Measurements from ENCODE around the gene MARK4. TPM values are rescaled to one million over a fixed set of nuclear protein-coding genes. Genes with fewer than 3 reads are reported as not detected.

MARK4 gene
- total RNA-seq, 4 donors from 2014 or later = 12.2 to 42.5 (median 22.1) TPM

- H3K27ac ChIP-seq = no peak overlapping the region
- ATAC-seq = no peak
- intact Hi-C loops (cut with DNase I; ENCODE audit: low total_unique reads) = no loop called here
- in situ Hi-C loops (cut with MboI; ENCODE audit: low sequenced_read_pairs in 4 of 4) = no loop called here
- no peaks in the 10 kb centered on the region for H3K27me3 ChIP-seq
- no peaks in the 10 kb centered on the region for H3K4me1 ChIP-seq
- no peak overlapping the region for H3K4me3 ChIP-seq
- no peaks in the 10 kb centered on the region for H3K9me3 ChIP-seq
- TF ChIP-seq, protein P1, sequence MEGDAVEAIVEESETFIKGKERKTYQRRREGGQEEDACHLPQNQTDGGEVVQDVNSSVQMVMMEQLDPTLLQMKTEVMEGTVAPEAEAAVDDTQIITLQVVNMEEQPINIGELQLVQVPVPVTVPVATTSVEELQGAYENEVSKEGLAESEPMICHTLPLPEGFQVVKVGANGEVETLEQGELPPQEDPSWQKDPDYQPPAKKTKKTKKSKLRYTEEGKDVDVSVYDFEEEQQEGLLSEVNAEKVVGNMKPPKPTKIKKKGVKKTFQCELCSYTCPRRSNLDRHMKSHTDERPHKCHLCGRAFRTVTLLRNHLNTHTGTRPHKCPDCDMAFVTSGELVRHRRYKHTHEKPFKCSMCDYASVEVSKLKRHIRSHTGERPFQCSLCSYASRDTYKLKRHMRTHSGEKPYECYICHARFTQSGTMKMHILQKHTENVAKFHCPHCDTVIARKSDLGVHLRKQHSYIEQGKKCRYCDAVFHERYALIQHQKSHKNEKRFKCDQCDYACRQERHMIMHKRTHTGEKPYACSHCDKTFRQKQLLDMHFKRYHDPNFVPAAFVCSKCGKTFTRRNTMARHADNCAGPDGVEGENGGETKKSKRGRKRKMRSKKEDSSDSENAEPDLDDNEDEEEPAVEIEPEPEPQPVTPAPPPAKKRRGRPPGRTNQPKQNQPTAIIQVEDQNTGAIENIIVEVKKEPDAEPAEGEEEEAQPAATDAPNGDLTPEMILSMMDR (IDR thresholded peaks at IDR 0.05 in 4 of 5, conservative IDR thresholded peaks at IDR 0.05 in 1 of 5) = no peak
- TF ChIP-seq POLR2A (IDR thresholded peaks at IDR 0.05) = no peak
- peaks cover 0 to 10% of the 10 kb centered on the region in 2 donors for H3K36me3 ChIP-seq
- DNase-seq = no peak
Observed at GRCh38 chr19:45271098-45271734, 20.1 kb downstream of the MARK4 start.

GRCh38 chr19:45271735-45272108 lies 20.7 kb downstream of the MARK4 start:
- Histone ChIP-seq H3K9me3 (no peaks in the 10 kb centered on the region), H3K27ac (no peak overlapping the region), H3K4me1 (no peaks in the 10 kb centered on the region), H3K36me3 (peaks cover 0 to 10% of the 10 kb centered on the region in 2 donors), H3K4me3 (no peak overlapping the region), H3K27me3 (no peaks in the 10 kb centered on the region)
- intact Hi-C loops (cut with DNase I; ENCODE audit: low total_unique reads) (no loop called here), in situ Hi-C loops (cut with MboI; ENCODE audit: low sequenced_read_pairs in 4 of 4) (no loop called here)
- no peak for TF ChIP-seq POLR2A (IDR thresholded peaks at IDR 0.05)
- TF ChIP-seq, protein P1 (IDR thresholded peaks at IDR 0.05 in 4 of 5, conservative IDR thresholded peaks at IDR 0.05 in 1 of 5) = no peak
- ATAC-seq (no peak), DNase-seq (no peak)

DNA sequence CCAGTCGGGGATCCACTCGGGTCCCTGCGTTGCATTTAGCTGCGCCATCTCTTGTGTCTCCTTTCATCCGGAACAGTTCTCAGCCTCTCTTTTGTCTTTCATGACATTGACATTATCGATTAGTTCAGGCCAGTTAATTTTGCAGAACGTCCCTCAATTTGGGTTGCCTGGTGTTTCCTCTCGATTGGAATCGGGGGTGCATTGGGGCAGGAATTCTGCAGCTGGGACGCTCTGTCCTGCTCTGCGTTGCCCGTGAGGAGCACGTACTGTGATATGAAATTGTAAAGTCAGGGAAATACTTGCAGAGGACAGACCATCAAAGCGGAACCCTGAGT lies 22.4 kb downstream of the MARK4 start:
- Histone ChIP-seq H3K4me3 (no peak overlapping the region), H3K36me3 (peaks cover 0 to 21% of the 10 kb centered on the region in 2 donors), H3K27ac (no peak overlapping the region), H3K4me1 (no peaks in the 10 kb centered on the region), H3K9me3 (no peaks in the 10 kb centered on the region), H3K27me3 (no peaks in the 10 kb centered on the region)
- intact Hi-C loops (cut with DNase I; ENCODE audit: low total_unique reads) (no loop called here), in situ Hi-C loops (cut with MboI; ENCODE audit: low sequenced_read_pairs in 4 of 4) (no loop called here)
- ATAC-seq = no peak
- DNase-seq = no peak
- no peak for TF ChIP-seq POLR2A (IDR thresholded peaks at IDR 0.05)
- TF ChIP-seq, protein P1 (IDR thresholded peaks at IDR 0.05 in 4 of 5, conservative IDR thresholded peaks at IDR 0.05 in 1 of 5) = no peak

GRCh38 chr19:45275370-45275971 lies 24.4 kb downstream of the MARK4 start:
- H3K36me3 ChIP-seq = peaks cover 0 to 34% of the 10 kb centered on the region in 2 donors
- no peaks in the 10 kb centered on the region for H3K27me3 ChIP-seq
- no peak for TF ChIP-seq POLR2A (IDR thresholded peaks at IDR 0.05)
- TF ChIP-seq, protein P1 (IDR thresholded peaks at IDR 0.05 in 4 of 5, conservative IDR thresholded peaks at IDR 0.05 in 1 of 5) = no peak
- H3K27ac ChIP-seq = no peak overlapping the region
- H3K4me3 ChIP-seq = no peak overlapping the region
- ATAC-seq = no peak
- H3K4me1 ChIP-seq = no peaks in the 10 kb centered on the region
- in situ Hi-C loops (cut with MboI; ENCODE audit: low sequenced_read_pairs in 4 of 4) = no loop called here
- no peaks in the 10 kb centered on the region for H3K9me3 ChIP-seq
- DNase-seq = no peak
- intact Hi-C loops (cut with DNase I; ENCODE audit: low total_unique reads) = no loop called here
